HepG2 (cell line): ENCODE results near the gene PLEKHA6. TPM values are rescaled to one million over a fixed set of nuclear protein-coding genes. Genes with fewer than 3 reads are reported as not detected.

ENCODE experiments used
- ARID4A ChIP-seq: sonication (generic); formaldehyde crosslinking; IDR thresholded peaks from 2 replicates; pipeline ENCODE4 v1.5.0; 2020; ENCODE audit warnings: mild to moderate bottlenecking, missing genetic modification reagents, borderline replicate concordance
- DBP ChIP-seq: sonication (generic); formaldehyde crosslinking; IDR thresholded peaks from 2 replicates; pipeline ENCODE4 v1.4.0; 2020; ENCODE audit warnings: missing genetic modification reagents; ENCODE audit errors: not compliant biosample characterization
- EP300 ChIP-seq, 3 experiments: sonication (generic) in 1 of 3; formaldehyde crosslinking in 1 of 3; IDR thresholded peaks; 2 replicates each; pipeline versions ENCODE4 v1.5.1 to v1.6.1; 2011 to 2020; ENCODE audit warnings: low read depth in 2 of 3, low read length in 2 of 3, borderline replicate concordance in 1 of 3, improper control_type of control experiment in 1 of 3, mild to moderate bottlenecking in 1 of 3, missing genetic modification reagents in 1 of 3, moderate library complexity in 1 of 3
- HHEX ChIP-seq: IDR thresholded peaks from 2 replicates; pipeline ENCODE4 v1.6.1; 2016; ENCODE audit warnings: control low read depth
- JDP2 ChIP-seq: sonication (generic); formaldehyde crosslinking; IDR thresholded peaks from 2 replicates; pipeline ENCODE4 v1.8.1; 2022; ENCODE audit warnings: missing genetic modification reagents, borderline replicate concordance
- KAT2B ChIP-seq: fragments of 150-350 bp; IDR thresholded peaks from 2 replicates; pipeline ENCODE4 v1.6.1; 2014; ENCODE audit warnings: low read depth, low read length, borderline replicate concordance
- MAFK ChIP-seq, 2 experiments: IDR thresholded peaks in 1 of 2; conservative IDR thresholded peaks in 1 of 2; 2 replicates each; pipeline ENCODE4 v1.6.1; 2011; ENCODE audit warnings: improper control_type of control experiment in 2 of 2, low read length in 2 of 2
- MEIS1 ChIP-seq: sonication (generic); formaldehyde crosslinking; IDR thresholded peaks from 2 replicates; pipeline ENCODE4 v1.9.0; 2021; ENCODE audit warnings: mild to moderate bottlenecking, missing genetic modification reagents, moderate library complexity, borderline replicate concordance
- MTA3 ChIP-seq: sonication (generic); formaldehyde crosslinking; IDR thresholded peaks from 2 replicates; pipeline ENCODE4 v1.4.0; 2020; ENCODE audit warnings: missing genetic modification reagents
- NCOA1 ChIP-seq: sonication (generic); formaldehyde crosslinking; IDR thresholded peaks from 2 replicates; pipeline ENCODE4 v1.9.0; 2021; ENCODE audit warnings: missing genetic modification reagents
- NFIB ChIP-seq: sonication (generic); formaldehyde crosslinking; IDR thresholded peaks from 2 replicates; pipeline ENCODE4 v1.9.0; 2021; ENCODE audit warnings: missing genetic modification reagents, mild to moderate bottlenecking, borderline replicate concordance
- SRF ChIP-seq: IDR thresholded peaks from 2 replicates; pipeline ENCODE4 v1.6.1; 2011; ENCODE audit warnings: mild to moderate bottlenecking, low read depth, low read length, moderate library complexity
- ZNF234 ChIP-seq: sonication (generic); formaldehyde crosslinking; conservative IDR thresholded peaks from 2 replicates; pipeline ENCODE4 v1.5.1; 2020; ENCODE audit warnings: mild to moderate bottlenecking, missing genetic modification reagents
- ZNF24 ChIP-seq: fragments of 450-650 bp; IDR thresholded peaks from 2 replicates; pipeline ENCODE4 v1.6.1; 2017; ENCODE audit warnings: antibody characterized with exemption, mild to moderate bottlenecking
- ZNF280D ChIP-seq: sonication (generic); formaldehyde crosslinking; IDR thresholded peaks from 2 replicates; pipeline ENCODE4 v1.5.1; 2020; ENCODE audit warnings: mild to moderate bottlenecking, missing genetic modification reagents
- ZNF337 ChIP-seq: sonication (generic); formaldehyde crosslinking; IDR thresholded peaks from 2 replicates; pipeline ENCODE4 v1.5.1; 2020; ENCODE audit warnings: missing genetic modification reagents, low read depth, mild to moderate bottlenecking, borderline replicate concordance
- ZNF484 ChIP-seq: sonication (generic); formaldehyde crosslinking; IDR thresholded peaks from 2 replicates; pipeline ENCODE4 v1.5.1; 2020; ENCODE audit warnings: mild to moderate bottlenecking, low read depth, missing genetic modification reagents, borderline replicate concordance
- ZNF501 ChIP-seq: sonication (generic); formaldehyde crosslinking; IDR thresholded peaks from 2 replicates; pipeline ENCODE4 v1.5.1; 2020; ENCODE audit warnings: mild to moderate bottlenecking, moderate library complexity, missing genetic modification reagents
- ZNF567 ChIP-seq: sonication (generic); formaldehyde crosslinking; IDR thresholded peaks from 2 replicates; pipeline ENCODE4 v1.8.1; 2023; ENCODE audit warnings: mild to moderate bottlenecking, missing genetic modification reagents, borderline replicate concordance
- ZNF7 ChIP-seq: IDR thresholded peaks from 2 replicates; pipeline ENCODE4 v1.6.1; 2016; ENCODE audit warnings: missing biosample characterization, missing genetic modification reagents
- polyA plus RNA-seq, 8 experiments: library from polyadenylated mRNA; depleted of rRNA in 3 of 8; stranded (reverse) in 7 of 8; unstranded in 1 of 8; fragments of >200 nt; fragmentation: Illumina TruSeq in 4 of 8; extraction: Trizol in 4 of 8; gene quantifications; 2 replicates each; pipeline versions ENCODE4 v1.2.1 to v1.2.3, GENCODE V29; 2011 to 2016; ENCODE audit warnings: low read depth in 4 of 8, missing spikeins in 1 of 8, mixed read lengths in 1 of 8; ENCODE audit not compliant: insufficient read depth in 1 of 8
- total RNA-seq, 5 experiments: library from RNA; depleted of rRNA; stranded (reverse); fragments of >200 nt; fragmentation: Illumina TruSeq; extraction: Trizol; gene quantifications; 2 replicates each; pipeline ENCODE4 v1.2.3, GENCODE V29; 2016; ENCODE audit warnings: low read depth in 1 of 5

The PLEKHA6 gene
- total and polyA plus RNA-seq, 2 of the 13 experiments (the other 11 are each of a cell fraction or from before 2014, with no cell fraction given): 5.3 to 11.4 TPM

GRCh38 chr1:204213668-204214662 lies 145.8 kb downstream of the PLEKHA6 start, which contains the start of gene GOLT1A (continued):
- TF ChIP-seq JDP2 (CRISPR knock-in tag): no peak; the same call in 1 of the 2 replicates
- TF ChIP-seq EP300 (IDR thresholded peaks at IDR 0.05; ENCODE audit: low read depth in 2 of 2, low read length in 2 of 2): peak; percentile 10 to 48; a peak in 1 of 4 replicates
- TF ChIP-seq EP300 (CRISPR knock-in tag; IDR thresholded peaks at IDR 0.05; ENCODE audit: borderline replicate concordance): peak; percentile 27; the same call in 1 of the 2 replicates
- no peak for TF ChIP-seq MAFK (conservative IDR thresholded peaks at IDR 0.05 in 1 of 2, IDR thresholded peaks at IDR 0.05 in 1 of 2; ENCODE audit: low read length in 2 of 2)
- no peak for TF ChIP-seq ZNF337 (CRISPR knock-in tag)
- TF ChIP-seq SRF: no peak
- TF ChIP-seq ARID4A: peak; percentile 93
- TF ChIP-seq ZNF234 (CRISPR knock-in tag): 0 out of 2 replicates have a peak, but pooled peaks have one; percentile 11
- TF ChIP-seq ZNF24: no peak
- TF ChIP-seq ZNF484: no peak; the same call in 1 of the 2 replicates
- TF ChIP-seq ZNF501: peak; percentile 96
- TF ChIP-seq NFIB (CRISPR knock-in tag): no peak
- no peak for TF ChIP-seq MTA3 (CRISPR knock-in tag)
- no peak for TF ChIP-seq KAT2B
- TF ChIP-seq ZNF567: no peak
- no peak for TF ChIP-seq ZNF7 (CRISPR knock-in tag)
- no peak for TF ChIP-seq DBP (CRISPR knock-in tag)
- no peak; the same call in 1 of the 2 replicates for TF ChIP-seq HHEX
- TF ChIP-seq MEIS1 (CRISPR knock-in tag): peak; percentile 80; the same call in 1 of the 2 replicates
- peak; percentile 90 for TF ChIP-seq ZNF280D (CRISPR knock-in tag)
- no peak for TF ChIP-seq NCOA1 (CRISPR knock-in tag)
